GM18909 (cell line): ENCODE measurements around the gene C4BPA.

Source experiments
- ATAC-seq: cut with Tn5 transposase; IDR thresholded peaks from one replicate; pipeline ENCODE4 v1.9.1; 2021; ENCODE audit warnings: mild to moderate bottlenecking; ENCODE audit not compliant: unreplicated experiment, poor library complexity

Gene C4BPA

GRCh38 chr1:207103892-207104373 lies at the start of gene C4BPA:
Gene C4BPA, plus strand, starts transcription at chr1:207104233. Its CDS starts 8,793 bp downstream, at chr1:207113026.
- no peak for ATAC-seq

DNA sequence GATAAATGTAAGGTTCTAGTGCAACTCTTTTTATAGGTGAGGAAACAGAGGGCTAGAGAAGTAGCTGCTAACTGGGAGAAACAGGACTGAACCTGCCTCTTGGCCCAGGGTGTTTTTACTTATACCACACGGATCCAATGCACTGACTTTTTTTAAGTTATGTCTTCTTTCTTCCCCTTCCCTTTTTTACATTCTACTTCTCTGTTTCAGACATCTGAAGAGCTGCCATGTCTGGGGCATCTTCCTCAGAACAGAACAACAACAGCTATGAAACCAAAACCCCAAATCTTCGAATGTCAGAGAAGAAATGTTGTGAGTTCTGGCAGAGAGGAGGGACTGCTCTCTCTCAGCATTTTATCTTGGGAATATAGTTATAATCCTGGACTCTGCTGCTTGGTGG lies 49.5 kb upstream of the C4BPA start:
- no peak for ATAC-seq

DNA sequence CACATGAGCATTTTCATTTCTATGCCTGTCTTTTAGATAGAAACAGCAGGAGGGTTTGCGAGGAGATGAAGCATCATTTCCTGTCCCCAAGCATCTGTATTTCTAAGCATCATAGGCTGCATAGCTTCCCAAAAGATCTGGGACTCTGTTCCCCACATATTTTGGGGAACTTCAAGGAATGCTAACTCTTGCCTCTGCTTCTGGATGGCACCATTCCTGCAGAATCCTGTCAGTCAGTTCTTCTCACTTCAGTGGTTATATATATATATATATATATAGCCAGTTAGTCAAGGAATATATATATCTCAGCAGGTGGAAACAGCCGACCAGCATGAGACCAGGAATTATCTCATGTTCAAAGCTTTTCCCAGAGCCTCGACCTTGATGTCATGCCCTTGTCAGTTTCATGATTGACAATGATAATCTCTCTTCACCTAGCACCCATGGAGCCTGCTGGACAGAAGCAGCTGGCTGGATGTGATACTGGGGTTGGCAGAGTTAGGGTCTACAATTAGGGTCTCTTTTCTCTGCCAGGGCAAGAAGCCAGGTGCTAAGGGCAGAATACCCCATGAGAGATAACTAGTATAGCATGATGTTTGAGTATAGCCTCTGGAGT lies 48.5 kb upstream of the C4BPA start:
- no peak for ATAC-seq

- no peak for ATAC-seq
These were observed 47.4 kb upstream of the C4BPA start for GRCh38 chr1:207056673-207057072.

GRCh38 chr1:207058252-207058651 lies 45.8 kb upstream of the C4BPA start:
- no peak for ATAC-seq

- ATAC-seq = no peak
These were observed 44.9 kb upstream of the C4BPA start for GRCh38 chr1:207058878-207059867.

DNA sequence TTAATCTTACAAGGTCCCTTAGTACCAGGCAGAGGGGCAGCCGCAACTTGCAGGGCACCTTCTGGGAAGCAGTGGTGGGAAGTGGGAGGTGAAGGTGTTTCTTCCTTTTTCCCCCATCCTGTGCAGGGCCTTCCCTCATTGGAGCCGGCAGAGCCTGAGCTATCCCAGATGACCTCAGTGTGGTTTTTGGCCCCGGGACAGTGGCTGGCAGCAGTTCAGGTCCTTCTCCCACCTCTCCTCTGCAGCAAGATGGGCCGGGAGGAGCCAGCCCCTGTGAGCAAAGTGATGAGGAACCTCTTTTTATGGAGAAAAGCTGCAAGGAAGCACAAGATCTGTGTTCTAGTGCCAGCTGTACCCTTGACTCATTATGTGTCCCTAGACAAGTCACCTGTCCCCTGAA lies 44.2 kb upstream of the C4BPA start:
- ATAC-seq = no peak

DNA sequence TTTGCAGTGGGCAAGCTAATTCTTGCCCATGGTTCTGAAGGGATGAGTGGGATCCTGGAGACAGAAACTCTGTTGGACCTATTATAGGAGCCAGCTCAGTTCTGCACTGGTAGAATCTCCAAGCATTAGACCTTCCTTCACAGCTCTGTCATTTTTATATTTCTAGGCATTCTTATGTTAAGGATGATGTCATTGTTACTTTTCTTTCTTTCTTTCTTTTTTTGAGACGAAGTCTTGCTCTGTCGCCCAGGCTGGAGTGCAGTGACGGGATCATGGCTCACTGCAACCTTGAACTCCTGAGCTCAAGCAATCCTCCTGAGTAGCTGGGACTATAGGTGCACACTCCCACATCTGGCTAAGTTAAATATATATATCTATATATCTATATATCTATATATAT lies 43.4 kb upstream of the C4BPA start:
- no peak for ATAC-seq

DNA sequence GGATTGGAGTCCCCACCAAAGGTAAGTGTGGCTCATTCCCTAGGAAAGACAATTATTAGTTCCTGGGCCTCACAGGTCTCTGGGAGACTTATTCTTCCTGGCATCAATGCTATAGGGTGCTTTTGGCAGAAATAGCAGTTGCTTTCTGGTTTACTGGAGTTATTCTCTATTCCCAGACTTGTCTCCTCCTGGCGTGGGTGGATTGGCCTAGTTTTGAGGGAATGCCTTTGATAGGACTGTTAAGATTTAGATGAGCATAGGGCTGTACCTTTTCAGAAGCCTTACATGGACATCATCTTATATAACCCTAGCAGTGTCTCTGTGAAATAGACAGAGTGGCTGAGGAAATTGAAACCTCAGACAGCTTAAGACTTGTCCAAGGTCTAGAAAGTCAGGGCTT lies 42.0 kb upstream of the C4BPA start:
- ATAC-seq = no peak

DNA sequence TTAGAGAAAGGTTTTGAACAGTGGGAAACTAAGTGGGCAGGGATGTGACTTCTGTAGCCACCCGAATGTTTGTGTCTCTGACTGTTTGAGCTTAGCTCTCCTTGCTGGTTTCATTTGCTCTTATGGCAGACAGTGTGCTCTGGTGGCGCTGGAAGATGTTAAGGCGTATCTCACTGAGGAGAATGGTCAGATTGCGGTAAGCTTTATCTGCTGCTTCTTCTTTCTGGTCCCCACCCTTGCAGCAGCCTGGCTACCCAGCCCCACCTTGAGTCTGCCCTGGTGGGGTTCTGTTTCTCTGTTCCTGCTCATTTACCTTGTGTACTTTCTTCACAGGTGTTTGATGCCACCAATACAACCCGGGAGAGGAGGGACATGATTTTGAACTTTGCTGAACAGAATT lies 41.0 kb upstream of the C4BPA start:
- no peak for ATAC-seq

- no peak for ATAC-seq
These were observed 39.5 kb upstream of the C4BPA start for GRCh38 chr1:207064561-207064960.

DNA sequence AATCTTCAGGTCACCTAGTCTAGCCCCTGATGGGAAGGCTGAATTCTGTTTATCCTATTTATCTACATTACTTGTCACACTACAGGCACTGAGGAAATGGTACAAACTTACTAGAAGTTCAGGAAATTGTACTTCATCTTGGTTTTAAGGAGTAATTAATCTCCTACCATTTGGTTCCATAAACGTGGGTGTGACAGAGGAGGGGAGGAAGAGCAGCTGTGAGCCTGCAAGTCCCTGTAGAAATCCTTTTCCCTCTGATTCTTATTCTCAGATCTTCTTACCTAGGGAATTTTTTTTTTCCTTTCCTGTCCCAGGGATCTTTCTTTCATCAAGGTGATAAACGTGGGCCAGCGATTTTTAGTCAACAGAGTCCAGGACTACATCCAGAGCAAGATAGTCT lies 36.8 kb upstream of the C4BPA start:
- no peak for ATAC-seq

GRCh38 chr1:207067665-207068064 lies 36.4 kb upstream of the C4BPA start:
- ATAC-seq = no peak

DNA sequence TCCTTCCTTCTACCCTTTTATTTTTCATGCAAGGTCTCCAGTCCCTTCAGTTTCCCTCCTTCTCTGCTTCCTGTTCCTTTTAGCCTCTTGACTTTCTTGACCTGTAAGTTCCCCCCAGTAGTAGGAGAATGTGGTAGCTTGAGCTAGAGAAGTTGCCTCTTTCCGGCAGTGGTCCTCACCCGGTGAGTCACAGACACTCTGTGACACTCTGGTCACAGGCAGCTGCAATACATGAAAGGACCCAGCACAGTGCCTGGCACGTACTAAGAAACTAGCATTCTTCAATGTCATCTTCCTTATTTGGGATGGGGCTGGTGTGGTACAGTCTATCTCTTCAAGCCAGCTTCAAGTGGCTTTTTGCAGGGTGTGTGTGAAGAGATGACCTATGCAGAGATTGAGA lies 35.0 kb upstream of the C4BPA start:
- no peak for ATAC-seq

- no peak for ATAC-seq
These were observed 34.1 kb upstream of the C4BPA start for GRCh38 chr1:207069858-207070506.

DNA sequence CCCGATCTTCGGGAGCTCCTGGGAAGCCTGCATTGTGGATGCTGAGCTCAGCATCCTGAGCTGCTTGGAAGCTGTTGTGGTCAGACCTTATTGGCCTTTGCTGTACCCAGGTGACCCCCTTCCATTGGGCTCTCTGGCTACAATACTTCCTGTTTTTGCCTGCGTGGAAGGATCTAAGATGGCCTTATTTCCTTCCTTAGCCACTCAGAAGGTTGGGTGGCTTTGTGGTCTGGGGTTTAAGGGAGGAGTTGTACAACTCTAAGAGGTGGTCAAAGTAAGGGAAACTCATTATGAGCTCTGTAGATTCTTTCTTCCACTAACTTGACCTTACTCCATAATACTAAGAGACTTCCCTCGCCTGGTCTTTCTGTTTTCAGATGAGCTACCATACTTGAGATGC lies 33.2 kb upstream of the C4BPA start:
- no peak for ATAC-seq

GRCh38 chr1:207071426-207071825 lies 32.6 kb upstream of the C4BPA start:
- ATAC-seq = no peak

DNA sequence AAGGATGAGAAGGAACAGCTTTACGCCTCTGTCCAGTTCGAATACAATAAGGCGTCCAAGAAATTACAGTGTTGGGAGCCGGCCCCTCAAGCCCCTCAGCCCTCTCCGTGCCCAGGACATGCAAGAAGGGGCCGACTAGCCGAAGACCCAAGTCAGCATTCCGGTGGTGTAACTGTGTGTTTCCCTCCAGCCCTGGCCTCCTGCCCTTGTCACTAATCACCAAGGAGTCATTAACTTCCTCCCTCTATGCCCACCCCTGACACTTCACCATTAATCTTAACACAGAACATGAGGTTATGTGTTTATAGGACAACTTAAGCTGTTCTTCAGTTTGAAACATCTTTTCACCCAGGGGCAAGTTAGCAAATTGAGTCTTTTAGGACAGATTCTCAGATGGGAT lies 31.8 kb upstream of the C4BPA start:
- ATAC-seq = no peak

DNA sequence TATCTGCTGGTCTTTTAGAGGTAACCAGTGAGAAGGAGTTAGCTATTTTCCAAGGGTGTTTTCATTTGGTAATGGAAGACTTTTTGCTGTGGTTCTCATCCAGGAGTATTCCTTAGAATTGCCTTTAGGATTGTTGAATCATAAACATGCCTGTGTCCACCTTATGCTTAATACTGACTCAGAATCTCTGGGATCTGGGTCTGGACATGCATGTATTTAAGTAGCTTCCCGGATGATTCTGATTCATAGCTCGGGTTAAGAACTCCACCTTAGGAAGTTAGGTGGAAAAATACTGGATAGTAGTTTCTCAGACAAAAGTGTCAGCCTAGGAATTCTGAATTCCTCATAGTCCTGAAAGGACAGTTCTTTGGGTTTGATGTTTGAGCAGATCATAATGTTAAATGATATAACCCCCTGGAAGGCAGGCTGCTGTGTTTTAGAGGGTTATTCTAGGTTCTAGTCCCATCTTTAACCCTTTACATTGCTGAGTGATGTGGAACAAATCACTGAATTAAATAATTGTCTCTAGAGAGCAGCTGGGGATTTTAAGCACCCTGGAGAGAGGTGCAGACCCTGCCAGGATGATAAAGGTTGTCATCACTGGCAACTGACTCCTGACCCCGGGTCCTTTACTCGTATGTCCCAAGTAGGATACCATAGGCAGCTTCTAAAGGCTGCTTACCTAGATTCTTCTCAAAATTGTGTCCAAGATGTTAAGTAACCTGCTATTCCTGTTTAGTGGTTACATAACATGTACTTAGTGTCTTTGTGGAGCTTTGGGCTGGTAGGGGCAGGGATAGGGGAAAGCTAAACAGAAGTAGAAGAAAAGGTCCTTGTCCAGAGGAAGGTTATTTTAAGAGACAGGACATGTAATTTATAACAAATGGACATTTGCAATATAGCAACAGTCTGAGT lies 29.9 kb upstream of the C4BPA start:
- no peak for ATAC-seq
